IMR-90 (cell line): Measurements from ENCODE around the gene EDC4. TPM values are rescaled to one million over a fixed set of nuclear protein-coding genes. Genes with fewer than 3 reads are reported as not detected.

Source experiments
- ATAC-seq: fragments of 200-7000 bp; cut with Tn5 transposase; 2 replicates; pipeline ENCODE4 v1.9.1; 2020; ENCODE audit warnings: low read depth, mild to moderate bottlenecking, moderate library complexity
- BruUV-seq: library from RNA; stranded (reverse); fragments of 400-500 nt; replicated peaks from 2 replicates; lab custom pipeline; 2021; lab: Mats Ljungman, UMichigan
- CTCF ChIA-PET: fragments of 300-600 bp; formaldehyde crosslinking; extraction: SDS; loops from one replicate; lab custom pipeline; 2021; ENCODE audit warnings: antibody characterized with exemption; lab: Yijun Ruan, JAX
- POLR2A ChIA-PET: fragments of 300-600 bp; sonication (Branson Sonifier 250); formaldehyde crosslinking; loops from one replicate; lab custom pipeline; 2022; ENCODE audit warnings: antibody characterized with exemption; ENCODE audit not compliant: unreplicated experiment; lab: Charles Lee
- DNase-seq: peaks from one replicate; pipeline ENCODE4 v3.0.0; 2013
- H2AFZ ChIP-seq: replicated peaks from 2 replicates; pipeline ENCODE3; 2013; ENCODE audit warnings: low read length, mild to moderate bottlenecking; ENCODE audit not compliant: poor library complexity
- H2AK5ac ChIP-seq: 2 replicates; pipeline ENCODE4 v1.6.1; 2013; ENCODE audit warnings: low read depth, low read length, inconsistent platforms
- H2AK9ac ChIP-seq: replicated peaks from 2 replicates; pipeline ENCODE3; 2013; ENCODE audit warnings: mild to moderate bottlenecking, low read depth, low read length, moderate library complexity; ENCODE audit not compliant: poor library complexity
- H2BK120ac ChIP-seq: 2 replicates; pipeline ENCODE4 v1.6.1; 2013; ENCODE audit warnings: low read depth, low read length, inconsistent platforms
- H2BK15ac ChIP-seq: 3 replicates; pipeline ENCODE4 v1.6.1; 2013; ENCODE audit warnings: low read depth, low read length, inconsistent platforms
- H2BK20ac ChIP-seq: 2 replicates; pipeline ENCODE4 v1.6.1; 2013; ENCODE audit warnings: low read depth, mild to moderate bottlenecking, inconsistent platforms, low read length, moderate library complexity
- H2BK5ac ChIP-seq: 2 replicates; pipeline ENCODE4 v1.6.1; 2013; ENCODE audit warnings: mild to moderate bottlenecking, low read depth, low read length, inconsistent platforms; ENCODE audit not compliant: poor library complexity, severe bottlenecking
- H3K14ac ChIP-seq: replicated peaks from 2 replicates; pipeline ENCODE4 v1.6.1; 2013; ENCODE audit warnings: low read depth, low read length, inconsistent platforms
- H3K18ac ChIP-seq: 2 replicates; pipeline ENCODE4 v1.6.1; 2013; ENCODE audit warnings: low read depth, low read length, control low read depth
- H3K23ac ChIP-seq: 2 replicates; pipeline ENCODE4 v1.6.1; 2013; ENCODE audit warnings: low read depth, low read length, inconsistent platforms
- H3K27ac ChIP-seq: 2 replicates; pipeline ENCODE4 v1.5.1; 2013; ENCODE audit warnings: mild to moderate bottlenecking, control low read depth, low read length; ENCODE audit not compliant: insufficient read depth
- H3K27me3 ChIP-seq: 2 replicates; pipeline ENCODE4 v1.6.1; 2013; ENCODE audit warnings: low read length; ENCODE audit not compliant: control insufficient read depth, insufficient read depth
- H3K36me3 ChIP-seq: 2 replicates; pipeline ENCODE4 v1.6.1; 2013; ENCODE audit warnings: low read length, mixed read lengths; ENCODE audit not compliant: control insufficient read depth, insufficient read depth
- H3K4ac ChIP-seq: 2 replicates; pipeline ENCODE4 v1.6.1; 2013; ENCODE audit warnings: low read depth, low read length, inconsistent platforms
- H3K4me1 ChIP-seq: 2 replicates; pipeline ENCODE4 v1.6.1; 2013; ENCODE audit warnings: low read length, mixed read lengths; ENCODE audit not compliant: control insufficient read depth, insufficient read depth
- H3K4me2 ChIP-seq: 2 replicates; pipeline ENCODE4 v1.6.1; 2013; ENCODE audit warnings: low read depth, mild to moderate bottlenecking, control low read depth, low read length, moderate library complexity
- H3K4me3 ChIP-seq: 2 replicates; pipeline ENCODE4 v1.5.1; 2013; ENCODE audit warnings: low read depth, mild to moderate bottlenecking, control low read depth, low read length, moderate library complexity; ENCODE audit not compliant: insufficient read depth
- H3K56ac ChIP-seq: 2 replicates; pipeline ENCODE4 v1.6.1; 2013; ENCODE audit warnings: low read length, inconsistent platforms; ENCODE audit not compliant: insufficient read depth; ENCODE audit errors: extremely low read depth
- H3K79me1 ChIP-seq, 2 experiments: 2 replicates each; pipeline ENCODE4 v1.6.1; 2013; ENCODE audit warnings: low read length in 2 of 2, inconsistent platforms in 1 of 2, low read depth in 1 of 2
- H3K9ac ChIP-seq: 2 replicates; pipeline ENCODE4 v1.6.1; 2013; ENCODE audit warnings: low read depth, low read length, control low read depth
- H3K9me1 ChIP-seq: 2 replicates; pipeline ENCODE4 v1.6.1; 2013; ENCODE audit warnings: low read length, inconsistent platforms; ENCODE audit not compliant: insufficient read depth
- H3K9me3 ChIP-seq: 2 replicates; pipeline ENCODE4 v1.6.1; 2013; ENCODE audit warnings: low read length; ENCODE audit not compliant: control insufficient read depth, insufficient read depth
- H4K20me1 ChIP-seq: 2 replicates; pipeline ENCODE4 v1.6.1; 2013; ENCODE audit warnings: low read length, inconsistent platforms; ENCODE audit not compliant: insufficient read depth
- H4K5ac ChIP-seq: 2 replicates; pipeline ENCODE4 v1.6.1; 2013; ENCODE audit warnings: mild to moderate bottlenecking, low read depth, low read length, control low read depth
- H4K8ac ChIP-seq, 2 experiments: 2 replicates each; pipeline ENCODE4 v1.6.1; 2013; ENCODE audit warnings: low read depth in 2 of 2, low read length in 2 of 2, control low read depth in 1 of 2, inconsistent platforms in 1 of 2
- H4K91ac ChIP-seq: 2 replicates; pipeline ENCODE4 v1.6.1; 2013; ENCODE audit warnings: low read depth, low read length, inconsistent platforms; ENCODE audit not compliant: insufficient read depth
- NFE2L2 ChIP-seq: fragments of 150-350 bp; IDR thresholded peaks from 2 replicates; pipeline ENCODE4 v1.6.1; 2016; ENCODE audit warnings: low read depth, mild to moderate bottlenecking, low read length
- RCOR1 ChIP-seq: IDR thresholded peaks from 2 replicates; pipeline ENCODE4 v1.6.1; 2012; ENCODE audit warnings: mild to moderate bottlenecking, low read length, improper control_type of control experiment; ENCODE audit not compliant: insufficient replicate concordance
- WGBS, 2 experiments: methylation state at CpG; one replicate each; pipeline versions ENCODE4 v1.1.5 to v1.1.7; 2013; ENCODE audit warnings: missing lambda C conversion rate in 2 of 2; ENCODE audit not compliant: insufficient read length in 1 of 2; ENCODE audit errors: extremely low coverage in 2 of 2; 5-methylcytosine and 5-hydroxymethylcytosine counted together
- dilution Hi-C: fragments of 300-500 bp; cut with HindIII; formaldehyde crosslinking; loops from one replicate; pipeline ENCODE4 v1.14.3; 2018; ENCODE audit warnings: low sequenced_read_pairs; ENCODE audit not compliant: unreplicated experiment
- in situ Hi-C: fragments of 300-500 bp; cut with MboI; formaldehyde crosslinking; loops from 3 replicates; pipeline ENCODE4 v1.14.3; 2019; ENCODE audit warnings: low sequenced_read_pairs, inconsistent platforms, mixed read lengths
- intact Hi-C: fragments of 100-400 bp; cut with micrococcal nuclease; formaldehyde crosslinking; loops from 2 replicates; pipeline ENCODE4 v1.10.0; 2022
- polyA plus RNA-seq, 3 experiments: library from polyadenylated mRNA; depleted of rRNA; stranded (reverse); fragments of >200 nt; gene quantifications; 2 replicates each; pipeline ENCODE4 v1.2.3, GENCODE V29; 2012; ENCODE audit warnings: low replicate concordance in 1 of 3
- total RNA-seq: library from RNA; depleted of rRNA; stranded (reverse); fragments of >200 nt; gene quantifications from 2 replicates; pipeline ENCODE4 v1.2.3, GENCODE V29; 2012

The EDC4 gene
- total and polyA plus RNA-seq, 2 of the 4 experiments (the other 2 are of a cell fraction), result 33.2 to 64.0 TPM

DNA sequence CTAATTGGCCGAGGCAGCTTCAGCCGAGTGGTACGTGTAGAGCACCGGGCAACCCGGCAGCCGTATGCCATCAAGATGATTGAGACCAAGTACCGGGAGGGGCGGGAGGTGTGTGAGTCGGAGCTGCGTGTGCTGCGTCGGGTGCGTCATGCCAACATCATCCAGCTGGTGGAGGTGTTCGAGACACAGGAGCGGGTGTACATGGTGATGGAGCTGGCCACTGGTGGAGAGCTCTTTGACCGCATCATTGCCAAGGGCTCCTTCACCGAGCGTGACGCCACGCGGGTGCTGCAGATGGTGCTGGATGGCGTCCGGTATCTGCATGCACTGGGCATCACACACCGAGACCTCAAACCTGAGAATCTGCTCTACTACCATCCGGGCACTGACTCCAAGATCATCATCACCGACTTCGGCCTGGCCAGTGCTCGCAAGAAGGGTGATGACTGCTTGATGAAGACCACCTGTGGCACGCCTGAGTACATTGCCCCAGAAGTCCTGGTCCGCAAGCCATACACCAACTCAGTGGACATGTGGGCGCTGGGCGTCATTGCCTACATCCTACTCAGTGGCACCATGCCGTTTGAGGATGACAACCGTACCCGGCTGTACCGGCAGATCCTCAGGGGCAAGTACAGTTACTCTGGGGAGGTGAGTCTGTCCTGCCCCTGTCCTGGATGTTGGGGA lies 36.3 kb downstream of the EDC4 start:
- Histone ChIP-seq H2BK5ac (no peak overlapping the region), H3K4me3 (no peak overlapping the region), H4K8ac (no peak overlapping the region), H3K14ac (no peak overlapping the region), H3K27ac (no peak overlapping the region), H2AK5ac (no peak overlapping the region), H4K20me1 (peaks cover 14% of the 10 kb centered on the region; the same call in 1 of the 2 replicates), H2BK20ac (no peak overlapping the region), H3K36me3 (peaks cover 27% of the 10 kb centered on the region), H2AFZ (no peak overlapping the region), H2BK15ac (no peak overlapping the region), H3K23ac (no peak overlapping the region), H3K56ac (no peak overlapping the region), H3K27me3 (no peaks in the 10 kb centered on the region), H3K4me1 (no peaks in the 10 kb centered on the region), H3K4ac (no peak overlapping the region), H4K5ac (no peak overlapping the region), H3K9ac (no peak overlapping the region), H3K9me3 (no peaks in the 10 kb centered on the region), H2BK120ac (no peak overlapping the region), H2AK9ac (no peak overlapping the region), H3K4me2 (no peak overlapping the region), H3K79me1 (peaks cover 9 to 45% of the 10 kb centered on the region in 2 experiments; a peak in 3 of 4 replicates), H4K91ac (no peak overlapping the region), H3K9me1 (0 out of 2 replicates have a peak, but pooled peaks cover 6% of the 10 kb centered on the region), H3K18ac (no peak overlapping the region)
- BruUV-seq, result no TSS peak
- in situ Hi-C loops, result no loop called here
- no peak for DNase-seq
- CTCF ChIA-PET, result interaction anchor here (1.1 kb wide), 1 partner anchor 93 kb away, joined by 3 read pairs; no protein-coding TSS in a partner anchor
- no peak for TF ChIP-seq RCOR1
- no peak for TF ChIP-seq NFE2L2
- dilution Hi-C loops, result no loop called here
- no peak for ATAC-seq
- WGBS, 2 experiments, result 95% methylated on average over 32 of the region's 36 CpGs; no CpG with 5 or more reads in 1 of the 2 experiments
- POLR2A ChIA-PET, result no interaction called here
- intact Hi-C loops, result no loop called here
